ENCODE measurements around the gene WWP2. TPM values are rescaled to one million over a fixed set of nuclear protein-coding genes. Genes with fewer than 3 reads are reported as not detected.

WWP2 gene
- polyA plus RNA-seq, 1 donor (not counting 4 experiments of a cell fraction or from before 2014, with no cell fraction given): 6.9 TPM

- DNase-seq (ENCODE audit: low read depth, low spot score): no peak
- H4K20me1 ChIP-seq (ENCODE audit: control insufficient read depth, extremely low read depth, insufficient read depth, low read length): no peaks in the 10 kb centered on the region
- H3K4me2 ChIP-seq (ENCODE audit: control insufficient read depth, extremely low read depth, insufficient read depth, low read depth, low read length): no peak overlapping the region
- no peak overlapping the region for H2AFZ ChIP-seq (ENCODE audit: control insufficient read depth, low read length)
- no peak overlapping the region for H3K9ac ChIP-seq (ENCODE audit: control insufficient read depth, extremely low read depth, insufficient read depth, low read length)
- H3K36me3 ChIP-seq (ENCODE audit: control insufficient read depth in 2 of 2, extremely low read depth in 1 of 2, insufficient read depth in 2 of 2, low read length in 2 of 2): peaks cover 2 to 9% of the 10 kb centered on the region in 2 experiments
- H3K27me3 ChIP-seq (ENCODE audit: control insufficient read depth, extremely low read depth, insufficient read depth, low read length): no peaks in the 10 kb centered on the region
- TF ChIP-seq CTCF (optimal IDR thresholded peaks at IDR 0.05 in 1 of 3, IDR thresholded peaks at IDR 0.05 in 1 of 3, conservative IDR thresholded peaks at IDR 0.05 in 1 of 3; ENCODE audit: extremely low read depth in 1 of 3, insufficient read depth in 2 of 3, low read length in 3 of 3): no peak
- TF ChIP-seq EZH2 (IDR thresholded peaks at IDR 0.05; ENCODE audit: low read length): no peak
- dilution Hi-C loops (cut with MboI; ENCODE audit: extremely low pct_ligation_motif_present, low sequenced_read_pairs): no loop called here
- H3K4me1 ChIP-seq (ENCODE audit: control insufficient read depth, extremely low read depth, insufficient read depth, low read length): no peaks in the 10 kb centered on the region
- H3K9me3 ChIP-seq (ENCODE audit: control insufficient read depth, low read depth, low read length): no peaks in the 10 kb centered on the region
- FAIRE-seq: no peak
- H3K27ac ChIP-seq (ENCODE audit: control insufficient read depth, insufficient read depth, low read length): no peak overlapping the region
- H3K4me3 ChIP-seq (ENCODE audit: control insufficient read depth in 2 of 3, extremely low read depth in 1 of 3, insufficient read depth in 2 of 3, low read depth in 1 of 3, low read length in 3 of 3): no peak overlapping the region
- H3K9me1 ChIP-seq (ENCODE audit: control insufficient read depth, extremely low read depth, insufficient read depth, low read length): no peaks in the 10 kb centered on the region
- H3K79me2 ChIP-seq (ENCODE audit: control insufficient read depth, insufficient read depth, low read length): no peaks in the 10 kb centered on the region
Observed at GRCh38 chr16:69909760-69910159, 147.6 kb downstream of the WWP2 start.

GRCh38 chr16:69910964-69911363, 148.8 kb downstream of the WWP2 start:
- Histone ChIP-seq H3K4me2 (ENCODE audit: control insufficient read depth, extremely low read depth, insufficient read depth, low read depth, low read length) (no peak overlapping the region), H2AFZ (ENCODE audit: control insufficient read depth, low read length) (no peak overlapping the region), H3K4me3 (ENCODE audit: control insufficient read depth in 2 of 3, extremely low read depth in 1 of 3, insufficient read depth in 2 of 3, low read depth in 1 of 3, low read length in 3 of 3) (no peak overlapping the region), H4K20me1 (ENCODE audit: control insufficient read depth, extremely low read depth, insufficient read depth, low read length) (no peaks in the 10 kb centered on the region), H3K9me1 (ENCODE audit: control insufficient read depth, extremely low read depth, insufficient read depth, low read length) (no peaks in the 10 kb centered on the region), H3K27me3 (ENCODE audit: control insufficient read depth, extremely low read depth, insufficient read depth, low read length) (no peaks in the 10 kb centered on the region), H3K9ac (ENCODE audit: control insufficient read depth, extremely low read depth, insufficient read depth, low read length) (no peak overlapping the region), H3K27ac (ENCODE audit: control insufficient read depth, insufficient read depth, low read length) (no peak overlapping the region), H3K9me3 (ENCODE audit: control insufficient read depth, low read depth, low read length) (no peaks in the 10 kb centered on the region), H3K79me2 (ENCODE audit: control insufficient read depth, insufficient read depth, low read length) (no peaks in the 10 kb centered on the region), H3K36me3 (ENCODE audit: control insufficient read depth in 2 of 2, extremely low read depth in 1 of 2, insufficient read depth in 2 of 2, low read length in 2 of 2) (peaks cover 2 to 9% of the 10 kb centered on the region in 2 experiments), H3K4me1 (ENCODE audit: control insufficient read depth, extremely low read depth, insufficient read depth, low read length) (no peaks in the 10 kb centered on the region)
- no peak for DNase-seq (ENCODE audit: low read depth, low spot score)
- dilution Hi-C loops (cut with MboI; ENCODE audit: extremely low pct_ligation_motif_present, low sequenced_read_pairs): no loop called here
- TF ChIP-seq EZH2 (IDR thresholded peaks at IDR 0.05; ENCODE audit: low read length) (no peak), CTCF (optimal IDR thresholded peaks at IDR 0.05 in 1 of 3, IDR thresholded peaks at IDR 0.05 in 1 of 3, conservative IDR thresholded peaks at IDR 0.05 in 1 of 3; ENCODE audit: extremely low read depth in 1 of 3, insufficient read depth in 2 of 3, low read length in 3 of 3) (no peak)
- no peak for FAIRE-seq

Measured in keratinocyte (primary cell).